22Rv1 (cell line): ENCODE data around the gene C11orf91.

ENCODE experiments used
- ZFX ChIP-seq: fragments of 450-650 bp; IDR thresholded peaks from 2 replicates; pipeline ENCODE4 v1.6.1; 2017; ENCODE audit warnings: antibody characterized with exemption, borderline replicate concordance
- TF ChIP-seq, protein P1 (sequence below): fragments of 450-650 bp; IDR thresholded peaks from 2 replicates; pipeline ENCODE4 v1.5.1; 2017; ENCODE audit warnings: mild to moderate bottlenecking

GRCh38 chr11:33656768-33657167 lies 43.9 kb downstream of the C11orf91 start:
- TF ChIP-seq, protein P1, sequence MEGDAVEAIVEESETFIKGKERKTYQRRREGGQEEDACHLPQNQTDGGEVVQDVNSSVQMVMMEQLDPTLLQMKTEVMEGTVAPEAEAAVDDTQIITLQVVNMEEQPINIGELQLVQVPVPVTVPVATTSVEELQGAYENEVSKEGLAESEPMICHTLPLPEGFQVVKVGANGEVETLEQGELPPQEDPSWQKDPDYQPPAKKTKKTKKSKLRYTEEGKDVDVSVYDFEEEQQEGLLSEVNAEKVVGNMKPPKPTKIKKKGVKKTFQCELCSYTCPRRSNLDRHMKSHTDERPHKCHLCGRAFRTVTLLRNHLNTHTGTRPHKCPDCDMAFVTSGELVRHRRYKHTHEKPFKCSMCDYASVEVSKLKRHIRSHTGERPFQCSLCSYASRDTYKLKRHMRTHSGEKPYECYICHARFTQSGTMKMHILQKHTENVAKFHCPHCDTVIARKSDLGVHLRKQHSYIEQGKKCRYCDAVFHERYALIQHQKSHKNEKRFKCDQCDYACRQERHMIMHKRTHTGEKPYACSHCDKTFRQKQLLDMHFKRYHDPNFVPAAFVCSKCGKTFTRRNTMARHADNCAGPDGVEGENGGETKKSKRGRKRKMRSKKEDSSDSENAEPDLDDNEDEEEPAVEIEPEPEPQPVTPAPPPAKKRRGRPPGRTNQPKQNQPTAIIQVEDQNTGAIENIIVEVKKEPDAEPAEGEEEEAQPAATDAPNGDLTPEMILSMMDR, result no peak
- TF ChIP-seq ZFX, result no peak
